T-helper 1 cell treated with Interleukin-12 subunit alpha and Interleukin-12 subunit beta and Interleukin-4 antibody, amounts not matched to agents 30 ng/mL and 1 ng/mL, for 36 hours (primary cell): Measurements from ENCODE around the gene MEG3. TPM values are rescaled to one million over a fixed set of nuclear protein-coding genes. Genes with fewer than 3 reads are reported as not detected.

ENCODE experiments used
- intact Hi-C: fragments of 100-400 bp; cut with micrococcal nuclease; formaldehyde crosslinking; loops from one replicate; pipeline ENCODE4 v1.15.1; 2024
- total RNA-seq: library from RNA; stranded (reverse); gene quantifications from 2 replicates; pipeline ENCODE4 v1.2.3, GENCODE V29; 2022

Gene MEG3
- total RNA-seq, 1 donor from 2014 or later = not detected

GRCh38 chr14:100880271-100881101, 54.6 kb downstream of the MEG3 start:
- intact Hi-C loops = no loop called here

GRCh38 chr14:100881211-100882025, 55.5 kb downstream of the MEG3 start:
- intact Hi-C loops = no loop called here

GRCh38 chr14:100882026-100882967, 56.4 kb downstream of the MEG3 start:
- intact Hi-C loops = no loop called here

- intact Hi-C loops = no loop called here
Measured at GRCh38 chr14:100882991-100883788, 57.3 kb downstream of the MEG3 start.

- intact Hi-C loops = no loop called here
Measured at GRCh38 chr14:100883789-100884101, 57.8 kb downstream of the MEG3 start.

GRCh38 chr14:100884456-100884855, 58.5 kb downstream of the MEG3 start:
- intact Hi-C loops = no loop called here

GRCh38 chr14:100885196-100885595, 59.3 kb downstream of the MEG3 start:
- intact Hi-C loops = no loop called here

GRCh38 chr14:100885617-100886016, 59.7 kb downstream of the MEG3 start:
- intact Hi-C loops = no loop called here

GRCh38 chr14:100887728-100888335, 61.9 kb downstream of the MEG3 start:
- intact Hi-C loops = no loop called here

GRCh38 chr14:100888789-100889315, 62.9 kb downstream of the MEG3 start:
- intact Hi-C loops = no loop called here

GRCh38 chr14:100889641-100890040, 63.7 kb downstream of the MEG3 start:
- intact Hi-C loops = no loop called here

GRCh38 chr14:100890061-100890850, 64.3 kb downstream of the MEG3 start:
- intact Hi-C loops = no loop called here

- intact Hi-C loops = no loop called here
Measured at GRCh38 chr14:100891051-100891450, 65.1 kb downstream of the MEG3 start.

- intact Hi-C loops = no loop called here
Measured at GRCh38 chr14:100891501-100892445, 65.9 kb downstream of the MEG3 start.

GRCh38 chr14:100892496-100893227, 66.7 kb downstream of the MEG3 start:
- intact Hi-C loops = no loop called here

- intact Hi-C loops = no loop called here
Measured at GRCh38 chr14:100893228-100893601, 67.3 kb downstream of the MEG3 start.

GRCh38 chr14:100893760-100894159, 67.8 kb downstream of the MEG3 start:
- intact Hi-C loops = no loop called here
